DOHH2 (cell line): Measurements from ENCODE around the gene AIG1.

Source experiments
- EZH2phosphoT487 ChIP-seq: fragments of 200-600 bp; sonication (generic); IDR thresholded peaks from 2 replicates; pipeline ENCODE4 v1.6.1; 2017; ENCODE audit warnings: borderline replicate concordance, mild to moderate bottlenecking, antibody characterized with exemption, low read length, moderate library complexity, mixed read lengths
- TF ChIP-seq, protein P1 (sequence below): fragments of 200-600 bp; sonication (generic); IDR thresholded peaks from one replicate; pipeline ENCODE4 v1.5.1; 2014; ENCODE audit warnings: antibody characterized with exemption, mild to moderate bottlenecking, low read depth, low read length; ENCODE audit not compliant: poor library complexity, severe bottlenecking

GRCh38 chr6:143328876-143329275 is 268.2 kb downstream of the AIG1 start:
- TF ChIP-seq EZH2phosphoT487 = no peak
- TF ChIP-seq, protein P1, sequence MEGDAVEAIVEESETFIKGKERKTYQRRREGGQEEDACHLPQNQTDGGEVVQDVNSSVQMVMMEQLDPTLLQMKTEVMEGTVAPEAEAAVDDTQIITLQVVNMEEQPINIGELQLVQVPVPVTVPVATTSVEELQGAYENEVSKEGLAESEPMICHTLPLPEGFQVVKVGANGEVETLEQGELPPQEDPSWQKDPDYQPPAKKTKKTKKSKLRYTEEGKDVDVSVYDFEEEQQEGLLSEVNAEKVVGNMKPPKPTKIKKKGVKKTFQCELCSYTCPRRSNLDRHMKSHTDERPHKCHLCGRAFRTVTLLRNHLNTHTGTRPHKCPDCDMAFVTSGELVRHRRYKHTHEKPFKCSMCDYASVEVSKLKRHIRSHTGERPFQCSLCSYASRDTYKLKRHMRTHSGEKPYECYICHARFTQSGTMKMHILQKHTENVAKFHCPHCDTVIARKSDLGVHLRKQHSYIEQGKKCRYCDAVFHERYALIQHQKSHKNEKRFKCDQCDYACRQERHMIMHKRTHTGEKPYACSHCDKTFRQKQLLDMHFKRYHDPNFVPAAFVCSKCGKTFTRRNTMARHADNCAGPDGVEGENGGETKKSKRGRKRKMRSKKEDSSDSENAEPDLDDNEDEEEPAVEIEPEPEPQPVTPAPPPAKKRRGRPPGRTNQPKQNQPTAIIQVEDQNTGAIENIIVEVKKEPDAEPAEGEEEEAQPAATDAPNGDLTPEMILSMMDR = no peak
